Keratinocyte (primary cell): ENCODE results near the gene PITX3. TPM values are rescaled to one million over a fixed set of nuclear protein-coding genes. Genes with fewer than 3 reads are reported as not detected.

Experiments
- DNase-seq: peaks from one replicate; pipeline ENCODE4 v3.0.0-alpha.2; 2011; ENCODE audit warnings: low read depth, missing footprints, low spot score
- FAIRE-seq: peaks from 2 replicates; lab custom pipeline; 2011; peaks lifted over from hg19 to GRCh38; lab: Jason Lieb, UNC
- H2AFZ ChIP-seq: 2 replicates; pipeline ENCODE4 v1.6.0; 2012; ENCODE audit warnings: low read length, control low read depth, inconsistent platforms; ENCODE audit not compliant: control insufficient read depth
- H3K27ac ChIP-seq: 2 replicates; pipeline ENCODE4 v1.5.1; 2011; ENCODE audit warnings: low read length; ENCODE audit not compliant: control insufficient read depth, insufficient read depth
- H3K27me3 ChIP-seq: 3 replicates; pipeline ENCODE4 v1.6.0; 2011; ENCODE audit warnings: low read length; ENCODE audit not compliant: control insufficient read depth, insufficient read depth; ENCODE audit errors: extremely low read depth
- H3K36me3 ChIP-seq, 2 experiments: 2 replicates in 1 of 2; 3 replicates in 1 of 2; pipeline ENCODE4 v1.5.1; 2011; ENCODE audit warnings: low read length in 2 of 2, mild to moderate bottlenecking in 1 of 2; ENCODE audit not compliant: control insufficient read depth in 2 of 2, insufficient read depth in 2 of 2; ENCODE audit errors: extremely low read depth in 1 of 2
- H3K4me1 ChIP-seq: 3 replicates; pipeline ENCODE4 v1.5.1; 2011; ENCODE audit warnings: low read length; ENCODE audit not compliant: control insufficient read depth, insufficient read depth; ENCODE audit errors: extremely low read depth
- H3K4me2 ChIP-seq: 3 replicates; pipeline ENCODE4 v1.6.0; 2011; ENCODE audit warnings: low read depth, low read length; ENCODE audit not compliant: control insufficient read depth, insufficient read depth; ENCODE audit errors: extremely low read depth
- H3K4me3 ChIP-seq, 3 experiments: fragments of 200-600 bp in 1 of 3; sonication (generic) in 1 of 3; 2 replicates in 2 of 3; 3 replicates in 1 of 3; pipeline ENCODE4 v1.5.1; 2011 to 2016; ENCODE audit warnings: low read length in 3 of 3, mild to moderate bottlenecking in 3 of 3, control low read depth in 2 of 3, inconsistent platforms in 1 of 3, low read depth in 1 of 3, mixed read lengths in 1 of 3, mixed run types in 1 of 3, moderate library complexity in 1 of 3; ENCODE audit not compliant: control insufficient read depth in 2 of 3, insufficient read depth in 2 of 3; ENCODE audit errors: extremely low read depth in 1 of 3
- H3K79me2 ChIP-seq: 2 replicates; pipeline ENCODE4 v1.6.0; 2012; ENCODE audit warnings: low read length; ENCODE audit not compliant: control insufficient read depth, insufficient read depth
- H3K9ac ChIP-seq: 3 replicates; pipeline ENCODE4 v1.6.0; 2011; ENCODE audit warnings: low read length; ENCODE audit not compliant: control insufficient read depth, insufficient read depth; ENCODE audit errors: extremely low read depth
- H3K9me1 ChIP-seq: 3 replicates; pipeline ENCODE4 v1.6.0; 2011; ENCODE audit warnings: low read length; ENCODE audit not compliant: control insufficient read depth, insufficient read depth; ENCODE audit errors: extremely low read depth
- H3K9me3 ChIP-seq: 2 replicates; pipeline ENCODE4 v1.5.1; 2012; ENCODE audit warnings: low read depth, low read length; ENCODE audit not compliant: control insufficient read depth
- H4K20me1 ChIP-seq: 3 replicates; pipeline ENCODE4 v1.6.0; 2011; ENCODE audit warnings: low read length; ENCODE audit not compliant: control insufficient read depth, insufficient read depth; ENCODE audit errors: extremely low read depth
- CTCF ChIP-seq, 3 experiments: IDR thresholded peaks in 1 of 3; conservative IDR thresholded peaks in 1 of 3; optimal IDR thresholded peaks in 1 of 3; 2 replicates in 2 of 3; 3 replicates in 1 of 3; pipeline versions ENCODE3 to v1.5.1; 2011; ENCODE audit warnings: low read length in 3 of 3, mild to moderate bottlenecking in 3 of 3, moderate library complexity in 2 of 3, control low read depth in 1 of 3, inconsistent platforms in 1 of 3; ENCODE audit not compliant: insufficient read depth in 2 of 3; ENCODE audit errors: extremely low read depth in 1 of 3
- EZH2 ChIP-seq: IDR thresholded peaks from one replicate; pipeline ENCODE4 v1.6.1; 2012; ENCODE audit warnings: inconsistent platforms, mild to moderate bottlenecking, low read length, moderate library complexity
- dilution Hi-C: fragments of 300-500 bp; cut with MboI; formaldehyde crosslinking; loops from one replicate; pipeline ENCODE4 v1.7.0; 2020; ENCODE audit warnings: low sequenced_read_pairs; ENCODE audit not compliant: extremely low pct_ligation_motif_present
- polyA plus RNA-seq, 5 experiments: library from polyadenylated mRNA; depleted of rRNA in 3 of 5; stranded (reverse) in 3 of 5; stranded (forward) in 1 of 5; unstranded in 1 of 5; fragments of >200 nt; gene quantifications; 1 replicate in 1 of 5; 2 replicates in 3 of 5; 3 replicates in 1 of 5; pipeline versions ENCODE4 v1.2.1 to v1.2.3, GENCODE V29; 2011 to 2012; ENCODE audit warnings: missing spikeins in 2 of 5, low read depth in 1 of 5, low replicate concordance in 1 of 5

Gene PITX3
- polyA plus RNA-seq, 1 donor (not counting 4 experiments of a cell fraction or from before 2014, with no cell fraction given), result not detected

- Histone ChIP-seq H3K9me3 (no peaks in the 10 kb centered on the region), H3K27ac (no peak overlapping the region), H3K79me2 (no peaks in the 10 kb centered on the region), H3K4me3 (no peak overlapping the region), H4K20me1 (no peaks in the 10 kb centered on the region), H3K9me1 (no peaks in the 10 kb centered on the region), H3K9ac (no peak overlapping the region), H2AFZ (no peak overlapping the region), H3K4me2 (no peak overlapping the region), H3K36me3 (no peaks in the 10 kb centered on the region), H3K27me3 (peaks cover 16% of the 10 kb centered on the region), H3K4me1 (peaks cover 21% of the 10 kb centered on the region)
- dilution Hi-C loops, result no loop called here
- TF ChIP-seq CTCF (optimal IDR thresholded peaks at IDR 0.05 in 1 of 3, IDR thresholded peaks at IDR 0.05 in 1 of 3, conservative IDR thresholded peaks at IDR 0.05 in 1 of 3; ENCODE audit: extremely low read depth in 1 of 3, insufficient read depth in 2 of 3, low read length in 3 of 3), result no peak
- no peak for FAIRE-seq
- DNase-seq, result no peak
Measured at GRCh38 chr10:102233997-102234396, 7.3 kb downstream of the PITX3 start.

- peaks cover 21% of the 10 kb centered on the region for H3K4me1 ChIP-seq
- peak overlapping the region; percentile 84 for H2AFZ ChIP-seq
- no peak overlapping the region for H3K9ac ChIP-seq
- no peaks in the 10 kb centered on the region for H3K9me3 ChIP-seq
- H3K4me2 ChIP-seq, result peak overlapping the region; percentile 90
- H3K27me3 ChIP-seq, result peaks cover 34% of the 10 kb centered on the region
- H3K79me2 ChIP-seq, result no peaks in the 10 kb centered on the region
- FAIRE-seq, result no peak
- no peaks in the 10 kb centered on the region for H3K9me1 ChIP-seq
- H3K27ac ChIP-seq, result no peak overlapping the region
- peak overlapping the region; percentile 19 to 68 (median 51) for H3K4me3 ChIP-seq
- no peak for DNase-seq
- dilution Hi-C loops, result no loop called here
- no peaks in the 10 kb centered on the region for H3K36me3 ChIP-seq
- TF ChIP-seq CTCF (optimal IDR thresholded peaks at IDR 0.05 in 1 of 3, IDR thresholded peaks at IDR 0.05 in 1 of 3, conservative IDR thresholded peaks at IDR 0.05 in 1 of 3; ENCODE audit: extremely low read depth in 1 of 3, insufficient read depth in 2 of 3, low read length in 3 of 3) (peak; percentile 82 to 98 (median 93)), EZH2 (peak; percentile 22)
- no peaks in the 10 kb centered on the region for H4K20me1 ChIP-seq
Measured at GRCh38 chr10:102231357-102232318, 9.7 kb downstream of the PITX3 start.
